Calu3 (cell line): Measurements from ENCODE around the gene TNFRSF25. TPM values are rescaled to one million over a fixed set of nuclear protein-coding genes. Genes with fewer than 3 reads are reported as not detected.

Experiments used
- BruUV-seq: library from RNA; stranded (reverse); fragments of 400-500 nt; replicated peaks from 2 replicates; lab custom pipeline; 2021; lab: Mats Ljungman, UMichigan
- CTCF ChIA-PET: fragments of 300-600 bp; sonication (Branson Sonifier 250); formaldehyde crosslinking; loops from one replicate; lab custom pipeline; 2022; ENCODE audit warnings: antibody characterized with exemption; lab: Charles Lee
- DNase-seq: peaks from one replicate; pipeline ENCODE4 v3.0.0; 2022
- H3K27ac Mint-ChIP-seq: one replicate; pipeline ENCODE4 v1.8.0; 2022; ENCODE audit warnings: mixed read lengths; ENCODE audit not compliant: unreplicated experiment
- H3K27me3 Mint-ChIP-seq: one replicate; pipeline ENCODE4 v1.8.0; 2022; ENCODE audit warnings: mixed read lengths; ENCODE audit not compliant: unreplicated experiment
- H3K36me3 Mint-ChIP-seq: one replicate; pipeline ENCODE4 v1.8.0; 2022; ENCODE audit warnings: mild to moderate bottlenecking, moderate library complexity, mixed read lengths; ENCODE audit not compliant: insufficient read depth, unreplicated experiment
- H3K4me1 Mint-ChIP-seq: one replicate; pipeline ENCODE4 v1.8.0; 2022; ENCODE audit warnings: mild to moderate bottlenecking, low read depth, mixed read lengths; ENCODE audit not compliant: unreplicated experiment
- H3K4me3 Mint-ChIP-seq: one replicate; pipeline ENCODE4 v1.8.0; 2022; ENCODE audit warnings: mild to moderate bottlenecking, low read depth, moderate library complexity, mixed read lengths; ENCODE audit not compliant: unreplicated experiment
- H3K9me3 Mint-ChIP-seq: one replicate; pipeline ENCODE4 v1.8.0; 2022; ENCODE audit warnings: low read depth, mixed read lengths; ENCODE audit not compliant: unreplicated experiment
- CTCF ChIP-seq: fragments of 200-600 bp; IDR thresholded peaks from one replicate; pipeline ENCODE4 v1.8.0; 2022; ENCODE audit warnings: antibody characterized with exemption; ENCODE audit not compliant: unreplicated experiment
- intact Hi-C: fragments of 100-400 bp; cut with micrococcal nuclease; formaldehyde crosslinking; loops from one replicate; pipeline ENCODE4 v1.10.0; 2022; ENCODE audit not compliant: unreplicated experiment
- total RNA-seq: library from RNA; stranded (reverse); gene quantifications from 2 replicates; pipeline ENCODE4 v1.2.3, GENCODE V29; 2022

Gene TNFRSF25
- total RNA-seq, 1 experiment from 2014 or later: 6.4 TPM

GRCh38 chr1:6427441-6428390, 38.3 kb downstream of the TNFRSF25 start:
- CTCF ChIA-PET: no interaction called here
- no peaks in the 10 kb centered on the region for H3K4me1 Mint-ChIP-seq
- peaks cover 5% of the 10 kb centered on the region for H3K36me3 Mint-ChIP-seq
- BruUV-seq: no TSS peak
- no peak overlapping the region for H3K4me3 Mint-ChIP-seq
- no peak for TF ChIP-seq CTCF
- DNase-seq: peak; percentile 52
- no peak overlapping the region for H3K27ac Mint-ChIP-seq
- H3K27me3 Mint-ChIP-seq: peaks cover 35% of the 10 kb centered on the region
- H3K9me3 Mint-ChIP-seq: no peaks in the 10 kb centered on the region
- intact Hi-C loops: no loop called here

- H3K4me1 Mint-ChIP-seq: no peaks in the 10 kb centered on the region
- CTCF ChIA-PET: no interaction called here
- peaks cover 5% of the 10 kb centered on the region for H3K36me3 Mint-ChIP-seq
- no peak for DNase-seq
- H3K9me3 Mint-ChIP-seq: no peaks in the 10 kb centered on the region
- H3K4me3 Mint-ChIP-seq: no peak overlapping the region
- peaks cover 43% of the 10 kb centered on the region for H3K27me3 Mint-ChIP-seq
- H3K27ac Mint-ChIP-seq: no peak overlapping the region
- intact Hi-C loops: no loop called here
- TF ChIP-seq CTCF: no peak
- BruUV-seq: no TSS peak
Observed at GRCh38 chr1:6426972-6427350, 39.0 kb downstream of the TNFRSF25 start.

GRCh38 chr1:6426277-6426971, 39.5 kb downstream of the TNFRSF25 start:
- no peak overlapping the region for H3K27ac Mint-ChIP-seq
- peaks cover 47% of the 10 kb centered on the region for H3K27me3 Mint-ChIP-seq
- BruUV-seq: no TSS peak
- no peaks in the 10 kb centered on the region for H3K4me1 Mint-ChIP-seq
- no peaks in the 10 kb centered on the region for H3K9me3 Mint-ChIP-seq
- DNase-seq: no peak
- CTCF ChIA-PET: interaction anchor here (0.6 kb wide), 1 partner anchor 9 kb away, joined by 3 read pairs; no protein-coding TSS in a partner anchor
- no peak overlapping the region for H3K4me3 Mint-ChIP-seq
- no peak for TF ChIP-seq CTCF
- intact Hi-C loops: no loop called here
- peaks cover 5% of the 10 kb centered on the region for H3K36me3 Mint-ChIP-seq

GRCh38 chr1:6425658-6426057, 40.3 kb downstream of the TNFRSF25 start:
- no peak overlapping the region for H3K27ac Mint-ChIP-seq
- CTCF ChIA-PET: interaction anchor here (0.6 kb wide), 1 partner anchor 9 kb away, joined by 3 read pairs; no protein-coding TSS in a partner anchor
- no peak for DNase-seq
- intact Hi-C loops: no loop called here
- no peak overlapping the region for H3K4me3 Mint-ChIP-seq
- peaks cover 5% of the 10 kb centered on the region for H3K36me3 Mint-ChIP-seq
- BruUV-seq: no TSS peak
- H3K4me1 Mint-ChIP-seq: no peaks in the 10 kb centered on the region
- H3K9me3 Mint-ChIP-seq: no peaks in the 10 kb centered on the region
- TF ChIP-seq CTCF: no peak
- peaks cover 46% of the 10 kb centered on the region for H3K27me3 Mint-ChIP-seq
